ENCODE data around the gene NBPF26. TPM values are rescaled to one million over a fixed set of nuclear protein-coding genes. Genes with fewer than 3 reads are reported as not detected.
A peak's percentile ranks its signal among the peaks of the same experiment; 100 is the strongest.
"Not testable (repeated sequence)": the region's sequence is repeated elsewhere in the genome, so short reads cannot be mapped to it uniquely, and the experiment has no call there.

NBPF26 gene
- total and polyA plus RNA-seq, 2 donors: 2.7 to 9.3 TPM

DNA sequence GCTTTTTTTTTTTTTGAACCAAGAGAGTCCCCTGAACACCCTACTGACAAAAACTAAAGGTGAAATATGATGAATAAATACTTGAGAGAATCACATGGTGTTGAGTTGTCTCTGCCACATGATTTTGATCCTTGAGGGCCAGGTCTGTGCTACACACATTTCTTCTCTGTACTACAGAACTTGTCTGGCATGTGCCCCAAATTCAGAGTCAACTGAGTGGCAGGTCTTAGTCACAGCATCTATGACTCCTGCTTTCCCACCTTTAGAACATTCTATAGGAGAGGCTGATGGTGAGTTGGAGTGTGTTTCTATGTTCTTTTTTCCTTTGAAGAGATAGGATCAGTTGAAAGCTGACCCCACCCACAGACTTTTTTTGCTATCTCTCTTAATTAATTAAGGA is 5.1 kb downstream of the NBPF26 start:
- H3K36me3 ChIP-seq (ENCODE audit: control insufficient read depth in 2 of 2, insufficient read depth in 2 of 2, low read length in 1 of 2); H3K9me3 ChIP-seq (ENCODE audit: control insufficient read depth in 2 of 2, insufficient read depth in 1 of 2, low read length in 1 of 2); H3K4me3 ChIP-seq (ENCODE audit: low read length in 2 of 2); DNase-seq (ENCODE audit: low read depth in 6 of 9, low spot score in 9 of 9); H3K27me3 ChIP-seq (ENCODE audit: control insufficient read depth in 2 of 2, insufficient read depth in 1 of 2, low read length in 1 of 2); H3K4me1 ChIP-seq (ENCODE audit: control insufficient read depth in 2 of 2, insufficient read depth in 2 of 2, low read length in 2 of 2); H3K27ac ChIP-seq (ENCODE audit: low read depth in 1 of 2, low read length in 1 of 2): not testable (repeated sequence)

DNA sequence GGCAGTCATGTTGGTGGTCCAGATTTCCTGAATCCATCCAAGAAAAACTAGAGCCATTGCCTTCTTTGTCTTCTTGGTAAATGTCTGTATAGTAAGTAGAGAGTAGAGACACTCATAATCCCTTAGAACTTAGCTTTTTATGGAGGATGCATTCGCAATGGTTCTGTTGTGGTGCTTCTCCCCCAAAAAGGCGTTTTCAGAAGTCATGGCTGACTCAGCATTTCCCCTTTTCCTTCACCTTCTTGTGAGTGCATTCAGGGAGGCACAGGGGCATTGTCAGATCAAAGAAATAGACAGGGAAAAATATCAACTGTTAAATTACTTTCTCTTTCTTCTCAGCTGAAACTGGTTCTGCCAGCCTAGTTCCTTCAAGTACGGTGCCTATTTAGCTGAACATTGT is 45.3 kb downstream of the NBPF26 start:
- not testable (repeated sequence) for H3K27ac ChIP-seq (ENCODE audit: low read depth in 1 of 2, low read length in 1 of 2); DNase-seq (ENCODE audit: low read depth in 6 of 9, low spot score in 9 of 9); H3K36me3 ChIP-seq (ENCODE audit: control insufficient read depth in 2 of 2, insufficient read depth in 2 of 2, low read length in 1 of 2); H3K4me3 ChIP-seq (ENCODE audit: low read length in 2 of 2); H3K9me3 ChIP-seq (ENCODE audit: control insufficient read depth in 2 of 2, insufficient read depth in 1 of 2, low read length in 1 of 2); H3K4me1 ChIP-seq (ENCODE audit: control insufficient read depth in 2 of 2, insufficient read depth in 2 of 2, low read length in 2 of 2); H3K27me3 ChIP-seq (ENCODE audit: control insufficient read depth in 2 of 2, insufficient read depth in 1 of 2, low read length in 1 of 2)
- 8% methylated on average over 2 of the region's 3 CpGs for WGBS

DNA sequence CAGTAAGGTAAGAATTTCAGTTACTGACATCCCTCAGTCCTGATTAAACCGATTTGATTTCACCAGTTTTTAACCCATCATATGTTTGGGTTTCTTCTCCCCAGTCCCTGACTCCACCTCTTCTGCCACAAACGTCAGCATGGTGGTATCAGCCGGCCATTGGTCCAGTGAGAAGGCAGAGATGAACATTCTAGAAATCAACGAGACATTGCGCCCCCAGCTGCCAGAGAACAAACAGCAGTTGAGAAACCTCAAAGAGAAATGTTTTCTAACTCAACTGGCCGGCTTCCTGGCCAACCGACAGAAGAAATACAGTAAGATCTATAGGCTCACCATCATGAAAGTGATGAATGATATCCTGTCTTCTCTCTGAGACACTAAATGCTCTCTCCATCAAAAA is 81.7 kb downstream of the NBPF26 start:
- WGBS: 26% methylated on average over 7 of the region's 7 CpGs
- not testable (repeated sequence) for H3K4me1 ChIP-seq (ENCODE audit: control insufficient read depth in 2 of 2, insufficient read depth in 2 of 2, low read length in 2 of 2); H3K27ac ChIP-seq (ENCODE audit: low read depth in 1 of 2, low read length in 1 of 2); H3K9me3 ChIP-seq (ENCODE audit: control insufficient read depth in 2 of 2, insufficient read depth in 1 of 2, low read length in 1 of 2); H3K36me3 ChIP-seq (ENCODE audit: control insufficient read depth in 2 of 2, insufficient read depth in 2 of 2, low read length in 1 of 2); H3K4me3 ChIP-seq (ENCODE audit: low read length in 2 of 2); H3K27me3 ChIP-seq (ENCODE audit: control insufficient read depth in 2 of 2, insufficient read depth in 1 of 2, low read length in 1 of 2)
- DNase-seq (ENCODE audit: low read depth in 6 of 9, low spot score in 9 of 9): peak in 3 of 9 donors; percentile 0 to 6 (median 0)

DNA sequence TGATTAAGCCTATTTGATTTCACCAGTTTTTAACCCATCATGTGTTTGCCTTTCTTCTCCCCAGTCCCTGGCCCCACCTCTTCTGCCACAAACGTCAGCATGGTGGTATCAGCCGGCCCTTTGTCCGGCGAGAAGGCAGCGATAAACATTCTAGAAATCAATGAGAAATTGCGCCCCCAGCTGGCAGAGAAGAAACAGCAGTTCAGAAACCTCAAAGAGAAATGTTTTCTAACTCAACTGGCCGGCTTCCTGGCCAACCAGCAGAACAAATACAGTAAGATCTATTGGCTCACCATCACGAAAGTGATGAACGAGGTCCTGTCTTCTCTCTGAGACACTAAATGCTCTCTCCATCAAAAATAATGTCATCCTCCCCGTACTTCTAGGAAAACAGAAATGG is 88.1 kb downstream of the NBPF26 start:
- not testable (repeated sequence) for H3K36me3 ChIP-seq (ENCODE audit: control insufficient read depth in 2 of 2, insufficient read depth in 2 of 2, low read length in 1 of 2); H3K4me3 ChIP-seq (ENCODE audit: low read length in 2 of 2); H3K27me3 ChIP-seq (ENCODE audit: control insufficient read depth in 2 of 2, insufficient read depth in 1 of 2, low read length in 1 of 2); H3K4me1 ChIP-seq (ENCODE audit: control insufficient read depth in 2 of 2, insufficient read depth in 2 of 2, low read length in 2 of 2); H3K9me3 ChIP-seq (ENCODE audit: control insufficient read depth in 2 of 2, insufficient read depth in 1 of 2, low read length in 1 of 2); H3K27ac ChIP-seq (ENCODE audit: low read depth in 1 of 2, low read length in 1 of 2)
- WGBS: 0% methylated on average over 1 of the region's 10 CpGs
- peak in 1 of 9 donors; percentile 3 for DNase-seq (ENCODE audit: low read depth in 6 of 9, low spot score in 9 of 9)

DNA sequence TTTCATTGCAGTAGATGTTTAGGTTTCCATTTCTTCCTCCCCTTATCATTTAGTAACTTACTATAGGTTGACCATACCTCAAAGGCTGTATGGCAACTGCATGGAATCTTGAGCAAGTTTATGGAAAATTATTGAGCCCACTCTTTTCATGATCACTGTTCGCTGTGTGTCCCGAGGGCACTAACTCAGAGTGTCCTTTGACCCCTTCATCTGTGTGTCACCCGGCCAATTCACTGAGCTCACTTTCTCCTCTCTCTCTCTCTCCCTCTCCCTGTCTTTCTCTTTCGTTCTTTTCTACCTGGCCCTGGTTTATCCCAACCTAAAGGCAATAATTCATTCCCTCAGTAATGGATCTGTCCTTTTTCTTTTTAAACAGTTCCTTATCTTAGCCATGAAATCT is 101.3 kb downstream of the NBPF26 start:
- not testable (repeated sequence) for H3K27me3 ChIP-seq (ENCODE audit: control insufficient read depth in 2 of 2, insufficient read depth in 1 of 2, low read length in 1 of 2); H3K27ac ChIP-seq (ENCODE audit: low read depth in 1 of 2, low read length in 1 of 2); H3K4me1 ChIP-seq (ENCODE audit: control insufficient read depth in 2 of 2, insufficient read depth in 2 of 2, low read length in 2 of 2); H3K9me3 ChIP-seq (ENCODE audit: control insufficient read depth in 2 of 2, insufficient read depth in 1 of 2, low read length in 1 of 2); H3K36me3 ChIP-seq (ENCODE audit: control insufficient read depth in 2 of 2, insufficient read depth in 2 of 2, low read length in 1 of 2); DNase-seq (ENCODE audit: low read depth in 6 of 9, low spot score in 9 of 9); H3K4me3 ChIP-seq (ENCODE audit: low read length in 2 of 2)
- no CpG with 5 or more reads among the region's 4 CpGs for WGBS

DNA sequence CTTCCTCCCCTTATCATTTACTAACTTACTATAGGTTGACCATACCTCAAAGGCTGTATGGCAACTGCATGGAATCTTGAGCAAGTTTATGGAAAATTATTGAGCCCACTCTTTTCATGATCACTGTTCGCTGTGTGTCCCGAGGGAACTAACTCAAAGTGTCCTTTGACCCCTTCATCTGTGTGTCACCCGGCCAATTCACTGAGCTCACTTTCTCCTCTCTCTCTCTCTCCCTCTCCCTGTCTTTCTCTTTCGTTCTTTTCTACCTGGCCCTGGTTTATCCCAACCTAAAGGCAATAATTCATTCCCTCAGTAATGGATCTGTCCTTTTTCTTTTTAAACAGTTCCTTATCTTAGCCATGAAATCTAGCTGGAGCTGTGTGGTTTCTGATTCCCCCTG is 102.9 kb downstream of the NBPF26 start:
- not testable (repeated sequence) for H3K4me1 ChIP-seq (ENCODE audit: control insufficient read depth in 2 of 2, insufficient read depth in 2 of 2, low read length in 2 of 2); H3K4me3 ChIP-seq (ENCODE audit: low read length in 2 of 2); H3K27ac ChIP-seq (ENCODE audit: low read depth in 1 of 2, low read length in 1 of 2); H3K9me3 ChIP-seq (ENCODE audit: control insufficient read depth in 2 of 2, insufficient read depth in 1 of 2, low read length in 1 of 2); H3K27me3 ChIP-seq (ENCODE audit: control insufficient read depth in 2 of 2, insufficient read depth in 1 of 2, low read length in 1 of 2); DNase-seq (ENCODE audit: low read depth in 6 of 9, low spot score in 9 of 9); H3K36me3 ChIP-seq (ENCODE audit: control insufficient read depth in 2 of 2, insufficient read depth in 2 of 2, low read length in 1 of 2)
- WGBS: no CpG with 5 or more reads among the region's 4 CpGs

DNA sequence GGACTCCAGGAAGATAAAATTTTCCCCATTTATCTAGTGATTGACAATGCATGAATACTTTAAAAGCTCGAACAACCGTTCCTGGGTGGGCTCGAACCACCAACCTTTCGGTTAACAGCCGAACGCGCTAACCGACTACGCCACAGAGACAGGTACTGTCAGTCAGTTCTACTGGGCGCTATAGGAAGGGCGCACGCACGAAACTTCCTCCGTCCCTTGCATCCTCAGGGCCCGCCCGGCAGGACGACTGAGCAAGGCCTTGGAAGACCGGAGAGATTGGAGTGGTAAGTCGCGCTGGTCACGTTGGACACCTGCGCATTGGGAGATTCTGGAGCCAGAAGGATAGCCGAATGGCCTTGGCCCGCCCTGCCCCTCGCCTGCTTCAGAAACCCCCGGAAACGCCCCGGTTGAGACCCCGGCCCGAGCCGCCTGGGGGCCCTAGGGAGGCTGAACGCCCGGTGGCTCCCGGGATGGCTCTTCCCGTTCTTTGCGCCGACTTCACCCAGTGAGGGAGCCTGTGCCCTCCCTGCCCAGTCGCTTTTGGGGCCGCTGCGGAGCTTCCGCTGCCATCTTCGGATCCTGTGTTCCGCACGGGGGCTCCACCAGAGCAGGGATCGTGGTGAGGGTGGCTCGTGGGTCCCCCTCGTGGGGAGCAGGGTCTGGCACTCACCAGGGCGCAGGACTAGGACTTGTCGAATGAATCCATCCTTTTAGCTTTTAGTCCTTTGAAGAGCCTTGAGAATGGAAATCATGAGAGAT is 120.6 kb downstream of the NBPF26 start:
- DNase-seq (ENCODE audit: low read depth in 6 of 9, low spot score in 9 of 9): peak in 5 of 9 donors; percentile 16 to 84 (median 48)
- H3K4me3 ChIP-seq (ENCODE audit: low read length in 2 of 2): peak overlapping the region in 1 of 2 donors; percentile 50
- not testable (repeated sequence) for H3K27me3 ChIP-seq (ENCODE audit: control insufficient read depth in 2 of 2, insufficient read depth in 1 of 2, low read length in 1 of 2); H3K4me1 ChIP-seq (ENCODE audit: control insufficient read depth in 2 of 2, insufficient read depth in 2 of 2, low read length in 2 of 2); H3K9me3 ChIP-seq (ENCODE audit: control insufficient read depth in 2 of 2, insufficient read depth in 1 of 2, low read length in 1 of 2); H3K27ac ChIP-seq (ENCODE audit: low read depth in 1 of 2, low read length in 1 of 2); H3K36me3 ChIP-seq (ENCODE audit: control insufficient read depth in 2 of 2, insufficient read depth in 2 of 2, low read length in 1 of 2)
- 3% methylated on average over 34 of the region's 49 CpGs for WGBS

DNA sequence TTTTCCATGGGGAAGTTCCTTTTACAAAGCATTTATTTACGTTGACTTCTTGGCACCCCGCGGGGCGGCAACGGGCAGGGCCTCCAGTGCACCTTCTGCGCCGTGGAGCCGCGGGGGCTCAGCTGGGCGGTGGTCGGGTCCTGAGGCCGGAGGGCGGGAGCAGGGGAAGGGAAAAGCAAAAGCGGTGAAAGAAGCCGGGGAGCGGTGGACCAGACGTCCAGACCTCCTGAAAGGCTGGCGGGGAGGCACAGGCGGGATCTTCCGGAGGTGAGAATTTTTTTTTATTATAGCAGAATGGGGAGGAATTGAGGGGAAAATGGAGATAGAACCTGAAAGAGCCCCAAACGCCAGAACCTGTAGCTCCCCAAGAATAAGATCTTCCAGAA is 121.2 kb downstream of the NBPF26 start:
- H3K4me1 ChIP-seq (ENCODE audit: control insufficient read depth in 2 of 2, insufficient read depth in 2 of 2, low read length in 2 of 2); H3K9me3 ChIP-seq (ENCODE audit: control insufficient read depth in 2 of 2, insufficient read depth in 1 of 2, low read length in 1 of 2); H3K27me3 ChIP-seq (ENCODE audit: control insufficient read depth in 2 of 2, insufficient read depth in 1 of 2, low read length in 1 of 2); H3K27ac ChIP-seq (ENCODE audit: low read depth in 1 of 2, low read length in 1 of 2); H3K4me3 ChIP-seq (ENCODE audit: low read length in 2 of 2); H3K36me3 ChIP-seq (ENCODE audit: control insufficient read depth in 2 of 2, insufficient read depth in 2 of 2, low read length in 1 of 2); DNase-seq (ENCODE audit: low read depth in 6 of 9, low spot score in 9 of 9): not testable (repeated sequence)
- no CpG with 5 or more reads among the region's 21 CpGs for WGBS

DNA sequence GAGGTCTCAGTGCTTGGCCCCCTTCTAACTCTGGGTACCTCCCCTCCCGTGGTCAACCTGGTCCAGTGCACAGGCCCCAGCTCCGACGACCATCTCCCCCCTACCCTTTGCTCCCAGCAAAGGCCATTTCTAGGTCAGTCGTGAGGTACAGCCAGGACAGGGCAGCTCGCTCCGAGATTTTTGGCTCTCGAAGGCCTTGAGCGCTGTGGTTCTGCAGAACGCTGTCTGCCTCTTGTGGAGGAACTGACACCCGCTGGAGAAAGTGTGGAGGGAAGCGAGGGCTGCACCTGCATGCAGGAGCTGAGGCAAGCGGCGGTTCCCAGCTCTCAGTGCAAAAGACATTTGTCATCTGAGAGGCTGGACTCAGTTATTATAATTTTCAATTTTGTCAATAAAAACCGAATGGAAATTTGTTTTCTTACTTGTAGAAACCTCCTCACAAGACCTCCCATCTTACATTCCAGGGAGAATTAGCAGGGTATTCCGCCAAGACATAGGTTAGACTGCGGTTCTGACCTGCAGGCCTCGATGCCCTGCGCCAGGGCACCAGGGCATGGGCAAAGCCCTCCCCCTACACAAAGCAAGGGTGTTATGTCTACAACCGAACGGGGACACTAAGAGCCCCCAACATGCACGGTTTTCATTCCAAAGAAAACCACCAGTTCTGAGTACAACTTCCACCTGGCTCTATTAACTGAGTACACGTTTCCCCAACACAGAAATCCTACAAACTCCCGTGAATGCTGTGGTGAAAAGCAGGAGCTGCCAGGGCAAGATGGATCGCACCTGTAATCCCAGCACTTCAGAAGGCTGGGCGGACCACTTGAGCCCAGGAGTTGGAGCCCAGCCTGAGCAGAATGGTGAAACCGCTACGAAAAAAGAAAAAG is 125.9 kb downstream of the NBPF26 start:
- H3K4me3 ChIP-seq (ENCODE audit: low read length in 2 of 2): peak overlapping the region in 1 of 2 donors; percentile 26
- WGBS: 5% methylated on average over 9 of the region's 27 CpGs
- not testable (repeated sequence) for H3K27me3 ChIP-seq (ENCODE audit: control insufficient read depth in 2 of 2, insufficient read depth in 1 of 2, low read length in 1 of 2); H3K36me3 ChIP-seq (ENCODE audit: control insufficient read depth in 2 of 2, insufficient read depth in 2 of 2, low read length in 1 of 2); H3K4me1 ChIP-seq (ENCODE audit: control insufficient read depth in 2 of 2, insufficient read depth in 2 of 2, low read length in 2 of 2); H3K9me3 ChIP-seq (ENCODE audit: control insufficient read depth in 2 of 2, insufficient read depth in 1 of 2, low read length in 1 of 2)
- peak in 2 of 9 donors; percentile 0 to 7 for DNase-seq (ENCODE audit: low read depth in 6 of 9, low spot score in 9 of 9)
- H3K27ac ChIP-seq (ENCODE audit: low read depth in 1 of 2, low read length in 1 of 2): peak overlapping the region in 1 of 2 donors; percentile 82

Measured in thymus (tissue), 11 donors.